SJCRH30 (cell line): ENCODE results near the gene RBM15B. TPM values are rescaled to one million over a fixed set of nuclear protein-coding genes. Genes with fewer than 3 reads are reported as not detected.

Experiments used
- DNase-seq, 2 experiments: peaks; one replicate each; pipeline ENCODE4 v3.0.0-alpha.2; 2015 to 2020
- H3K27ac ChIP-seq: fragments of 250-450 bp; sonication (Bioruptor Pico); 2 replicates; pipeline ENCODE4 v1.5.1; 2020; ENCODE audit warnings: mild to moderate bottlenecking, moderate library complexity
- H3K27me3 ChIP-seq: fragments of 250-450 bp; sonication (Bioruptor Pico); 2 replicates; pipeline ENCODE4 v1.5.1; 2020; ENCODE audit warnings: mild to moderate bottlenecking, moderate library complexity
- H3K36me3 ChIP-seq: fragments of 250-450 bp; sonication (Bioruptor Pico); 2 replicates; pipeline ENCODE4 v1.5.1; 2020; ENCODE audit warnings: mild to moderate bottlenecking, moderate library complexity
- H3K4me1 ChIP-seq: fragments of 250-450 bp; sonication (Bioruptor Pico); 2 replicates; pipeline ENCODE4 v1.5.1; 2020; ENCODE audit warnings: mild to moderate bottlenecking, moderate library complexity
- H3K4me3 ChIP-seq: fragments of 250-450 bp; sonication (Bioruptor Pico); 2 replicates; pipeline ENCODE4 v1.5.1; 2020; ENCODE audit warnings: mild to moderate bottlenecking, moderate library complexity
- H3K9me3 ChIP-seq: fragments of 250-450 bp; sonication (Bioruptor Pico); replicated peaks from 2 replicates; pipeline ENCODE4 v1.5.1; 2020; ENCODE audit warnings: mild to moderate bottlenecking, moderate library complexity
- total RNA-seq: library from RNA; depleted of rRNA; stranded (reverse); fragments of >200 nt; shearing (Covaris generic); gene quantifications from 2 replicates; pipeline ENCODE4 v1.2.3, GENCODE V29; 2014

RBM15B gene
- total RNA-seq, 1 experiment from 2014 or later = 33.6 TPM

DNA sequence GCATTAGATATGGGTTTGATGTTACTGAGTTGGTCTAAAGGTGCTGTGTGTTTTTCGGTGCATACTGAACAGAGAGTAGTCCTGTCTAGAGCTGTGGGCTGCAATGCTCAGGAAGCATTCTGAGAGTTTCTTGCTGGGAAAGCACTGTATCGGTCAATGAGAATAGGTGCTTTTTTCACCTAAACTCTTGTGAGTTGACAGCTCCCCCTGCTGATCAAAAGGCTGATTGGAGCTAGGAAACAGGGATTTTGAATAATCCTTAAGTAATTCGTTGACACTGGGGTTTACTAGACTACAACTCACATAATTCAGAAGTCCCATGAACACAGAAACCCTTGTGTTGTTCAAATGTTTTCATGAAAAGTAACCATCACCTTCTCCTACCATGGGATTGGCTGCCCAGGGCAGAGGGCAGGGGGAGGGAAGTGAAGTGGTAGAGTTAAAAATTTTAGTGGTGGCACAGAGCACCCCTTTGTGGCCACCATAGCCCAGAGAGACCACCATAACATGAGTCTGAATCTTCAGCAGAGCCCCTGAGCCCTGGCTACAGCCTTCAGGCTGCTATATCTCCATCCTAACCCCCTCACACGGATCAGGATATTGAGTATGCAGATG is 19.0 kb upstream of the RBM15B start:
- peaks cover 6% of the 10 kb centered on the region; the same call in 1 of the 2 replicates for H3K27me3 ChIP-seq
- H3K4me3 ChIP-seq = no peak overlapping the region
- H3K36me3 ChIP-seq = no peaks in the 10 kb centered on the region
- H3K4me1 ChIP-seq = no peaks in the 10 kb centered on the region
- H3K9me3 ChIP-seq = 0 out of 2 replicates have a peak, but pooled peaks cover 5% of the 10 kb centered on the region
- DNase-seq = peak; percentile 52 to 73
- H3K27ac ChIP-seq = no peak overlapping the region

DNA sequence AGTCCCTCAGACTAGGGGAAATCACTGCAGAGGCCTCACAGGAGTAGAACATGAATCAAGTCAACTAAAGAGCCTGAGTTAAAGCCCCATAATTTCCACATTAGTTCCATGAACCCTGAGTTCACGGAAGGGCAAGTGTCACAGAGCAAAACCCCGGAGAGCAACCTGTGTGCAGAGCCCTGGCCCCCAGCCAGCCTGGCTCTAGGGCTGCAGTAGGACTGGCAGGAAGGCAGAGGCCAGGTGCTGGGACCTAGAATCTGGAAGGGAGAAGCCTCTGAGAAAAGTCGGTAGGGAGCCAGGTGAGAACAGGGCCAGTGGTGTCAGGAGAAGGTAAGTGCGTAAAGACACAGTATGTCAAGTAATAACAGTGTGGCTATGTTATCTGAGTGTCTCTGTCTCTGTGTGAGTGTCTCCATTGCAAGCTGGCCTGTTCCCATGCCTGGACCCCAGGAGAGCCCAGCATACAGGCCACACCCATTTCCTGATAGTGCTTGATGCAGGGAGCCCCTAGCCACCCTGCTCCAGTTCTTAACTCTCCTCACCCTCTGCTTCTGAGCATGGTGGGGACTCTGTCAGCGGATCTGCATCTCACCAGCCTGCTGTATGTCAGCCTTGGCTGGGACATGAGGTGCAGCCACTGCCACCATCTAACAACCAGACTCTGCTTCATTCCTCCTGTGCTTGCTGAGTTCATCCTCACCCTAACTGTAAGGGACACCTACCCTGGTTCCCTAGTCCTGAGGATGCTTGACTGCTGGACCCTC is 17.2 kb upstream of the RBM15B start:
- no peak for DNase-seq
- Histone ChIP-seq H3K9me3 (no peaks in the 10 kb centered on the region), H3K4me3 (no peak overlapping the region), H3K27ac (no peak overlapping the region), H3K27me3 (peaks cover 6% of the 10 kb centered on the region; the same call in 1 of the 2 replicates), H3K4me1 (peaks cover under 1% of the 10 kb centered on the region; the same call in 1 of the 2 replicates), H3K36me3 (no peaks in the 10 kb centered on the region)

DNA sequence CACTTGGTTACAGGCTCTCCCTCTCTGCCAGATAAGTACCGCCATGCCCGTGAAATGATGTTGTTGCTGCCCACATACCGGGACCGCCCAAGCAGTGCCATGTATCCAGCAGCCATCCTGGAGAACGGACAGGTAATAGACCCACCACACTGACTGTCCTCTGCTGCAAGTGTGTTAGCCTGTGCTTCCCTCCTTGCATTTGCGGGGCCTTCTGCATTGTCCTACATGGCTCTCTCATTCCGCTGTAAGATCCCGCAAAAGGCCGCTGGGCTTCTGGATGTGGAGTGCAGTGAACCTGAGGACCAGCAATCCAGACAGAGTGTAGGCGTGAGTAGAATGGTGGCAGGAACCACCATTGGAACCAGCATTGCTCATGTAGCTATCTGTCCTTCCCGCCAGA is 16.6 kb upstream of the RBM15B start:
- Histone ChIP-seq H3K36me3 (no peaks in the 10 kb centered on the region), H3K4me1 (peaks cover 5% of the 10 kb centered on the region), H3K4me3 (no peak overlapping the region), H3K27ac (no peak overlapping the region), H3K27me3 (peaks cover 6% of the 10 kb centered on the region; the same call in 1 of the 2 replicates), H3K9me3 (no peaks in the 10 kb centered on the region)
- DNase-seq = no peak

DNA sequence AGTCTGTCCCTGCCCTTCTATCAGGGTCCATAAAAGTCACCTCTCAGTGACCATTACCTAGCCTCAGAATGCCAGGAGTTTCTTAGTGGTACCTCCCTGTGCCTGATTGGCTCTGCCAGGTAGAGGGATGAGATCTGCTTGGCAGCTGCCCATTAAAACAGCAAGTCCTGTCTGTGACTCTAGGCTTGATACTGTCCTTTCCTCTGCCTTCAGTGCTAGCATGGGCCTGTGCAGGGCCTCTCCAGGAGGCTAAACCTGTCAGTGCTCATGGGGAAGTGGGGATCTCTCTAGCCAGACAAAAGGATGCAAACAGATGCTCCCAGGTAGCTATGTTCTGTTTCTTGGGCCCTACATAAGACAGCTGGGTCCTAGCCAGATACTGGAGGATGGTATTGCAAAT is 15.9 kb upstream of the RBM15B start:
- peaks cover 10% of the 10 kb centered on the region for H3K4me1 ChIP-seq
- peaks cover 6% of the 10 kb centered on the region; the same call in 1 of the 2 replicates for H3K27me3 ChIP-seq
- no peaks in the 10 kb centered on the region for H3K9me3 ChIP-seq
- no peaks in the 10 kb centered on the region for H3K36me3 ChIP-seq
- no peak overlapping the region for H3K27ac ChIP-seq
- no peak for DNase-seq
- no peak overlapping the region for H3K4me3 ChIP-seq

DNA sequence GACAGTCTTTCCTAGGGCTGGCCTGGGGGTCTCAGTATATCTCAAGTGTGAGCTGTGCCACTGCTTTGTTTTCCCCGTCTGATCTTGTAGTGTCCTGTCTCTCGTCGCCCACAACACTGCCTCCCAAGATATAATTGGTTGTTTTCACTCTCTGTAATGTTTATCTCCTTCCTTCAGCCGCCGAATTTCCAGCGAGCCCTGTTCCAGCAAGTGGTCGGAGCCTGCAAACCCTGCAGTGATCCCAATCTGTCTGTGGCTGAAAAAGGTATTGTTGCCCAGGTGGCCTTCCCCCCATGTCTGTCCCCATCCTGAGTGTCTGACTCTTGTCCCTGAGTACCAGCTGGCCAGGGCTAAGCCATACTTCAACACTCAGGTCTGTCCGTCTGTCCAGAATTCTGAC is 15.5 kb upstream of the RBM15B start:
- Histone ChIP-seq H3K4me1 (peaks cover 10% of the 10 kb centered on the region), H3K4me3 (no peak overlapping the region), H3K27me3 (peaks cover 6% of the 10 kb centered on the region; the same call in 1 of the 2 replicates), H3K27ac (no peak overlapping the region), H3K36me3 (no peaks in the 10 kb centered on the region), H3K9me3 (no peaks in the 10 kb centered on the region)
- DNase-seq = no peak

DNA sequence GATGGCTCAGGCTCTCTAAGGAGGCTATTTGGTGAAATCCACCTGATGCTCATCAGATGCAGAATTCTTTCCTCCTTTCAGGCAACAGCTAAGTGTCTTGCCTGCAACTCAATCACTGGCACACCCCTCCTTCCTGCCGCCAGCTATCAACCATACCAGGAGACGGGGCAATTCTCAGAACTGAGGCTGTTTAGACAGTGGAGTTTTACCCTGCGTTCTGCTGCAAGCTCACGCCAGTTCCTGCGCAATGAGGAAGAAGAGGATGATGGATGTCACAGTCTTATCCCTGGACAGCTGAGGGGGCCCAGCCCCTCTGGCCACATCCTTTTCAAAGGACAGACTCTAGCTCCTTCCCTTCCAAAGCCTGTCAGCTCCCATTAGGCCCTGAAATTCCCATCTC is 13.0 kb upstream of the RBM15B start:
- Histone ChIP-seq H3K4me3 (no peak overlapping the region), H3K9me3 (no peaks in the 10 kb centered on the region), H3K27ac (no peak overlapping the region), H3K36me3 (no peaks in the 10 kb centered on the region), H3K27me3 (peaks cover 6% of the 10 kb centered on the region; the same call in 1 of the 2 replicates), H3K4me1 (peaks cover 10% of the 10 kb centered on the region)
- DNase-seq = no peak

DNA sequence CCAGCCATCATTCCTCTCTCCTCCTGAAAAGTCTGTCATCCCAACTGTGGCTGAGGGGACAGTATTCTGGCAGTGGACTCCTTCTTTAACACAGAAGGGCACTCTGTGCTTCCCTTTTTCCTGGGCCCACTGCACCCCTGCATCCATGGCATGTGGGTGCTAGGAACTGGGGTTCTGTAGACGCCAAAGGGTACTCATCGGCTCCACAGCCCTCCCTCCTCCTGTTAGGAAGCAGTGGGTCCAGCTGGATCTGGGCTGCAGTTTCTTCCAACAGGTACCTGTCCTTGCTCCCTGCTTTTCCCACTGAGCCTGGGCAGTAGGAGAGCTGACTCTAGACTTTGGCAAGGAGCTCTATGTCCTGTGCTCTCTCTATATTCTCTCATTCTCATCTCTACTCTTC is 12.4 kb upstream of the RBM15B start:
- H3K27ac ChIP-seq = no peak overlapping the region
- no peaks in the 10 kb centered on the region for H3K9me3 ChIP-seq
- no peak for DNase-seq
- H3K4me1 ChIP-seq = peaks cover 12% of the 10 kb centered on the region
- peaks cover 6% of the 10 kb centered on the region; the same call in 1 of the 2 replicates for H3K27me3 ChIP-seq
- no peaks in the 10 kb centered on the region for H3K36me3 ChIP-seq
- no peak overlapping the region for H3K4me3 ChIP-seq

DNA sequence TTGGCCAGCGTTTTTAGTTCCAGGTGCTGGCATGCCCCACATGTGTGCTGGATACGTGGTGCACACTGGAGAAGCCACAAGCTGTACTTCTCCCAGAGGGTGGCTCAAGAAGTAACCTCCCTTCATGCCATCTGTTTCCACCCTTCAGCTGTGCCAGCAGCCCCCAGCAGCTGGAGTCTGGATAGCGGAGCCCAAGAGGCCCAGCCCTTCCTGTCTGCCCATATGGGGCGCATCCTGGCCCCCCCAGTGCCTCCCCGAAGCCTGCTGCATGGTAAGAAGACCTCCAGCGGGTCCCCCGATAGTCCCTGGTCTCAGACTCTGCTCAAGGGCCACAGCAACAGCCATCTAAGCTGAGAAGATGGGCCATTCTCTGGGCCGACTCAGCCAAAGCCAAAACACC is 11.8 kb upstream of the RBM15B start:
- Histone ChIP-seq H3K27me3 (peaks cover 6% of the 10 kb centered on the region; the same call in 1 of the 2 replicates), H3K9me3 (no peaks in the 10 kb centered on the region), H3K4me3 (no peak overlapping the region), H3K4me1 (peaks cover 13% of the 10 kb centered on the region), H3K27ac (peak overlapping the region; percentile 23; the same call in 1 of the 2 replicates), H3K36me3 (no peaks in the 10 kb centered on the region)
- DNase-seq = peak; percentile 52 to 59

DNA sequence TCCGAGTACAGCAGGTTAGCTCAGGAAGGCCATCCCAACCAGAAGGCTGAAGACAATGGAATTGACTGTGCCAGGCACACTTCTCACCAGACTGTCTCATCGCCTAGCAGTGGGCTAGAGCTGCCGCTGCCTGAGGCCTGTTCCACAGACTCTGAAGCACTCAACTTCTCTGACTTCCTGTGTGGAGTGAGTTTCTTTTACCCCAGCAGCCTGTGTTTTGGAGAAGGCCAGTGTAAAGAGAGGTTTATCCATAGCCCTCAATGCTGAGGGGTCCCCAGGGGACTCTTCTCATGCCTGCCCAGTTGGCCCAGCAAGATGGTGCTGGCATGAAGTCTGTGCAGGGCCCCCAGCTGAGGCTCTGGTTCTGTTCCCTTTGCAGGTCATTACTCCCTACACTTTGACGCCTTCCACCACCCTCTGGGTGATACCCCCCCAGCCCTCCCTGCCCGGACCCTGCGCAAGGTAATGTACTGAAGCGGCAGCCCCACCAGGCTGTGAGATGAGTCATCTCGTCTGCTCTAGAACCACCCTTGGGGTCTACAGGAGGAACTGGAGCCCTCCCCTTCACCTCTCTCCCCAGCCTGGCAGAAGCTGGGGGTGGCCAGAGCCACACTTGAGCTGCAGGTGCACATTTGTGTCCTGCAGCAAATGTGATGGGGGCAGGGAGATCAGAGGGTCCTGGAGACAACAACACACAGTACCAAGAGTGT is 11.2 kb upstream of the RBM15B start:
- H3K27ac ChIP-seq = peak overlapping the region; percentile 23; the same call in 1 of the 2 replicates
- peaks cover 6% of the 10 kb centered on the region; the same call in 1 of the 2 replicates for H3K27me3 ChIP-seq
- H3K9me3 ChIP-seq = no peaks in the 10 kb centered on the region
- H3K36me3 ChIP-seq = no peaks in the 10 kb centered on the region
- no peak overlapping the region for H3K4me3 ChIP-seq
- no peak for DNase-seq
- H3K4me1 ChIP-seq = peaks cover 13% of the 10 kb centered on the region

DNA sequence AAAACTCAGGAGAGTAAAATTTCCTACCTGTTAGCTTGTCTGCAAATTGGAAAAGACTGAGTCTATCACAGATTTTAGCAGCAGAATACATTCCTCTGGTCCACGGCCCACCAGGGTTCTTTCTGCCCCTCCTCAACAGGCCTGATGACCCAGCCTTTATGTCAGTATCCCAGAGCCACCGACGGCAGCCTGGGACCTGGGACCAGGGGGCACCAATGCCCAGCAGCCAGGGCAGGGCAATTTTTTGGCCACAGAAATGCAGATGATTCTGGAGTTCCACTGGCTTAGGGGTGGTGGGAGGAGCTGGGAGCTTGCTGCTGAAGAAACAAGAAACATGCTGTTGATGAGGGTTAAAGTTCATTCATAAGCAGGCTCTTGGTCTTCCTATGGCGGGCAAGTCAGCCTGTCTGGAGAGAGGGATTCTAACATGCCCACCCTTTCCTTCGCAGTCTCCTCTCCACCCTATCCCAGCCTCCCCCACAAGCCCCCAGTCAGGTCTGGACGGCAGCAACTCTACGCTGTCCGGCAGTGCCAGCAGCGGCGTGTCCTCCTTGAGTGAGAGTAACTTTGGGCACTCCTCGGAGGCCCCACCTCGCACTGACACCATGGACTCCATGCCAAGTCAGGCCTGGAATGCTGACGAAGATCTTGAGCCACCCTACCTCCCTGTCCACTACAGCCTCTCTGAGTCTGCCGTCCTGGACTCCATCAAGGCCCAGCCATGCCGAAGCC is 10.3 kb upstream of the RBM15B start:
- DNase-seq = no peak
- H3K9me3 ChIP-seq = no peaks in the 10 kb centered on the region
- peaks cover 4% of the 10 kb centered on the region; the same call in 1 of the 2 replicates for H3K27me3 ChIP-seq
- H3K27ac ChIP-seq = no peak overlapping the region
- H3K4me1 ChIP-seq = peaks cover 13% of the 10 kb centered on the region
- H3K4me3 ChIP-seq = no peak overlapping the region
- no peaks in the 10 kb centered on the region for H3K36me3 ChIP-seq

DNA sequence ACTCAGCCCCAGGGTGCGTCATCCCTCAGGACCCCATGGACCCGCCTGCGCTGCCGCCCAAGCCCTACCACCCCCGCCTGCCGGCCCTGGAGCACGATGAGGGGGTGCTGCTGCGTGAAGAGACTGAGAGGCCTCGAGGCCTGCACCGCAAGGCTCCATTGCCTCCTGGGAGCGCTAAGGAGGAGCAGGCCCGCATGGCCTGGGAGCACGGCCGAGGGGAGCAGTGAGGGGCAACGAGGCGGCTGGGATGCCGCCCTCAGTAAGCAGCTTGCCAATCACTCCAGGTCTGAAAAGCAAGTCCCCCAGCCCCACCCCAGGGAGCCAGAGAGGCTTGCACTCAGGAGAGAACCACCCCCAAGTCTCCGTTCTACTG is 9.8 kb upstream of the RBM15B start:
- Histone ChIP-seq H3K4me3 (no peak overlapping the region), H3K27ac (no peak overlapping the region), H3K4me1 (peaks cover 14% of the 10 kb centered on the region), H3K27me3 (no peaks in the 10 kb centered on the region; the same call in 1 of the 2 replicates), H3K36me3 (no peaks in the 10 kb centered on the region), H3K9me3 (no peaks in the 10 kb centered on the region)
- no peak for DNase-seq

DNA sequence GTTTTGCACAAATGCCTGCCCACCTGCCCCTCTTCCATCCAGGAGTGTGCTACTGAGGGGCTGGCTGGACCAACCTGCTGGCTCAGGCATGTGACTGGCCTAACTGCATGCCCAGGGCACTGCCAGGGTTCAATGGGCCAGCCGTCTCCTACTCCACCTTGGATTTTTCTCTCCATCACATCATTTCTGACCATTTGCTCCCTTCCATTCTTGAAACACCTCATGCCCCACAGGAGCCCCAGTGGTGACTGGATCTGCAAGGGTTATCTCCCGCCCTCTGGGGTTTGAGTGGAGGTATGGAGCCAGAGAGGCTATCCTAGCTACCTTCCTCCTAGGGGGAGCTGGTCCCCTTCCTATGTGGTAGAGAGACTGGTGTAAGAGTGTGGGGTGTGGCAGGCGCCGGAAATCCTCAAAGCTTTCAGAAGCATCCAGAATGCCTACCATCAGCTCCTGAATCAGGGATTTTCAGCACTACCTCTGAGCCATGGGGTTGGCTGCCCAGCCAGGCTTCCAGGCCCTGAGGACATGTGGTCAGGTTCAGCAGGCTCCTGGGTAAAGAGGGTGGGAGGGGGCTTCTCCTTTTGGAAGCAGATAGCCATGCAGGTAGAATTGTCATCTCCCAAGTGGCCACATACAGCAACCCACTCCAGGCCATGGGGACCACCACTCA is 8.9 kb upstream of the RBM15B start:
- Histone ChIP-seq H3K4me3 (no peak overlapping the region), H3K27me3 (no peaks in the 10 kb centered on the region; the same call in 1 of the 2 replicates)
- DNase-seq = no peak

DNA sequence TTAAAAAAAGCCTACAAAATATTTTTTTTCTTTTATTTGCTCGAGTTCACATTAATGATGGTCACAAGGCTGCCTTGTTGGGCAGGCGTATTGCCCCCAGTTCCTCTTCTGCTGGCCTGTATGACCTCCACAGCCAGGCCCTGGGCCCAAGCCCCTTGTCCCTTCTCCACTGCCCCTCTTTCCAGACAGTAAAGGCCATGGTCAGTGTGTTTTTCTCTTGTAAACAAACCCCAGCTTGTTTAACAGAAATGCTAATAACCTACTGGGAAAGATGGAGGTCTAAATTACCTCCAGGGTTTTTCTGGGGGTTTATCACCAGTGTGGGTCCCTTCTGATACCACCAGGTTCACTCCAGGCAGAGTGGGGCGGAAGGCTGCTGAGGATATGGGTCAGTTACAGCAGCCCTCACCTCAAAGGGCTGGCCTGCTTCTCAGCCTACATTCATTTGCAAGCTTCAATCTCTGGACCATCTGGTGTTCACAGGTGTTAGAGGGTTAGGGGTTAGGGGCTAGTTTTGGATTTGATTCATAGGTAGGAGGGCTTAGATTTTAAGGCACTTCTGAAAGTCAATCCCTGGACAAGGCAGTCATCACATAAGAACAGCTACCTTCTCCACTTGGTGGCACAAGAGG is 8.0 kb upstream of the RBM15B start:
- DNase-seq = no peak

More for the DNA sequence above, 8.9 kb upstream of the RBM15B start:
- Histone ChIP-seq H3K27ac (no peak overlapping the region), H3K36me3 (no peaks in the 10 kb centered on the region), H3K4me1 (peaks cover 18% of the 10 kb centered on the region), H3K9me3 (no peaks in the 10 kb centered on the region)

More for the DNA sequence above, 8.0 kb upstream of the RBM15B start:
- no peaks in the 10 kb centered on the region for H3K27me3 ChIP-seq
- no peaks in the 10 kb centered on the region for H3K9me3 ChIP-seq
- peaks cover 18% of the 10 kb centered on the region for H3K4me1 ChIP-seq
- no peaks in the 10 kb centered on the region; the same call in 1 of the 2 replicates for H3K36me3 ChIP-seq
- no peak overlapping the region for H3K27ac ChIP-seq
- H3K4me3 ChIP-seq = no peak overlapping the region
